HG03342 (cell line): ENCODE results near the gene MMP27.
"Not testable (repeated sequence)": the region's sequence is repeated elsewhere in the genome, so short reads cannot be mapped to it uniquely, and the experiment has no call there.

ENCODE experiments used
- ATAC-seq: cut with Tn5 transposase; IDR thresholded peaks from one replicate; pipeline ENCODE4 v1.9.1; 2021; ENCODE audit warnings: mild to moderate bottlenecking, moderate library complexity; ENCODE audit not compliant: unreplicated experiment

The MMP27 gene, protein sequence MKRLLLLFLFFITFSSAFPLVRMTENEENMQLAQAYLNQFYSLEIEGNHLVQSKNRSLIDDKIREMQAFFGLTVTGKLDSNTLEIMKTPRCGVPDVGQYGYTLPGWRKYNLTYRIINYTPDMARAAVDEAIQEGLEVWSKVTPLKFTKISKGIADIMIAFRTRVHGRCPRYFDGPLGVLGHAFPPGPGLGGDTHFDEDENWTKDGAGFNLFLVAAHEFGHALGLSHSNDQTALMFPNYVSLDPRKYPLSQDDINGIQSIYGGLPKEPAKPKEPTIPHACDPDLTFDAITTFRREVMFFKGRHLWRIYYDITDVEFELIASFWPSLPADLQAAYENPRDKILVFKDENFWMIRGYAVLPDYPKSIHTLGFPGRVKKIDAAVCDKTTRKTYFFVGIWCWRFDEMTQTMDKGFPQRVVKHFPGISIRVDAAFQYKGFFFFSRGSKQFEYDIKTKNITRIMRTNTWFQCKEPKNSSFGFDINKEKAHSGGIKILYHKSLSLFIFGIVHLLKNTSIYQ

DNA sequence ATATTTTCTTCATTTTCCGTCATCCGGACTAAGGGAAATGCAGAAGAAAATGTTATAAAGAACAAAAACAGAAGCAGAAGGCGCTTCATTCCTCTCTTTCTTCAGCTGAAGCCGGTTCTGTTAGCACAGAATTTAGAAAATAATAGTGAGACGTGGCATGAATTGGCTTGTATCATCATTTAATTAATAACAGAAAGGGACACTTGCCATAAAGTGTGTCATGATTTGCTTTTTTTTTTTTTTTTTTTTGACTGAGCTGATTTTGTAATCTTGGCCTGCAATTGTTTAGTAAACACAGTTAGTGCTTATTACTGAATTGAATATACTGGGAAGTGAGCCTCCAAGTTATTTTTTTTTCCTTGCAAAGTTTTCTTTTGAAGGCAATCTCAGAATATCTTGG is at the start of gene MMP27:
Gene MMP27 (minus strand): TSS at position 144 of the 400 bp plus-strand sequence. CDS start 55 bp downstream, at position 89.
- ATAC-seq, result no peak

DNA sequence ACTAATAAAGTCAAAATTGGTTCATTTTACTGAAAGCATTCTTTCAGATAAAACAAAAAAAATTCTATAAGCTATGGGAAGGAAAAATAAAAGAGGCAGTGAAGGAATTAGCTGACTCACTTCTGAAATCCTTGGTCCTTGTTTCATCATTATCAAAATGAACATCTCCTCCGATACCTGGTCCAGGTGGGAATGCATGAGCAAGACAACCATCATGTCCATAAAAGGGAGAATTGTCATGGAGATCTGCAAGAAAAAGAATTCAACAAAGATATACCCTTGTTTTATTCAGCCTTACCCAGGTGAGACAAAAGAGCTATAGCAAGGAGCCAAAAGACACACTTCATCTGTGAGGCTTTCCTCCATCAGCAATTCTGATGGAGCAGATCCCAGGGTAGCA is 47.7 kb upstream of the MMP27 start:
- ATAC-seq, result no peak

DNA sequence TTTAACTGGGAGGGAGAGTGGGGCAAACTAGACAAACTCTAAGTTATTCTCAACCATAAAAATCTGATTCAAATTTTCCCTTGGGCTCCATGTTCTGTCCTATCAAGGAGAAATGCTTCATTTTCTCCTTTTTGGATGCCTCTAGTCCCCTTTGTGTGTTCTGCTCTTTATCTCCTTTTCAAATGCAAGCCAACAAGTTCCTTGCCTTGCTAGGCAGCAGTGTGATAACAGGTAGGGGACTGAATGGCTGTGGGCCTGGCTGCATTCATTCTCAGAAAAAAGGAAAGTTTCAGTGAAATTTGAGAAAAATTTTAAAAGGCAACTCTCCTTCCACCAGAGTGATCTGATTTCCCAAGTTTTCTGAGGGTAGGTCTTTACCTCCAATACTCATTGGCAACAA is 46.1 kb upstream of the MMP27 start:
- ATAC-seq, result no peak

DNA sequence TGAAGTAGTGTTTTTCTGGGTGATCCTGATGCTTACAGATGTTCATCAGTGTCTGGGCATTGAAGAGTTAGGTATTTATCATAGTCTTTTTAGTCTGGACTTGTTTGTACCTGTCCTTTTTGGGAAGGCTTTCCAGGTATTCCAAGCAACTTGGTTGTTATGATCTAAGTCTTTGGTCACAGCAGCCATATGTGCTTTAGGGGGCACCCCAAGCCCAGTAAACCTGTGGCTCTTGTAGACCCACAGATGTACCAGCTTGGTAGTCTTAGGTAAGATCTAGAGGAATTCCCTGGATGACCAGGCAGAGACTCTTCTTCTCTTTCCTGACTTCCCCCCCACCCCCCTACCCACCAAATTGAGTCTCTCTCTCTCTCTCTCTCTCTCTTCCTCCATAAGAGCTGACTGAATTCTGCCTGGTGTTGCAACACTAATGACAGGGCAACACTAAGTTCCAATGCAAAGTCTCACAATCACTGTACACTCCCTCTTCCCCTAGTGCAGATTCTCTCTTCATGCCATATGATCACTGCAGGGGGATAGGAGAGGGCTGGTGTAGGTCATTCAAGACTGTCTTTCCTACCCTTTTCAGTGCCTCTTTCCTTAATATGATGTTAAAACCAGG is 43.6 kb upstream of the MMP27 start:
- no peak for ATAC-seq

DNA sequence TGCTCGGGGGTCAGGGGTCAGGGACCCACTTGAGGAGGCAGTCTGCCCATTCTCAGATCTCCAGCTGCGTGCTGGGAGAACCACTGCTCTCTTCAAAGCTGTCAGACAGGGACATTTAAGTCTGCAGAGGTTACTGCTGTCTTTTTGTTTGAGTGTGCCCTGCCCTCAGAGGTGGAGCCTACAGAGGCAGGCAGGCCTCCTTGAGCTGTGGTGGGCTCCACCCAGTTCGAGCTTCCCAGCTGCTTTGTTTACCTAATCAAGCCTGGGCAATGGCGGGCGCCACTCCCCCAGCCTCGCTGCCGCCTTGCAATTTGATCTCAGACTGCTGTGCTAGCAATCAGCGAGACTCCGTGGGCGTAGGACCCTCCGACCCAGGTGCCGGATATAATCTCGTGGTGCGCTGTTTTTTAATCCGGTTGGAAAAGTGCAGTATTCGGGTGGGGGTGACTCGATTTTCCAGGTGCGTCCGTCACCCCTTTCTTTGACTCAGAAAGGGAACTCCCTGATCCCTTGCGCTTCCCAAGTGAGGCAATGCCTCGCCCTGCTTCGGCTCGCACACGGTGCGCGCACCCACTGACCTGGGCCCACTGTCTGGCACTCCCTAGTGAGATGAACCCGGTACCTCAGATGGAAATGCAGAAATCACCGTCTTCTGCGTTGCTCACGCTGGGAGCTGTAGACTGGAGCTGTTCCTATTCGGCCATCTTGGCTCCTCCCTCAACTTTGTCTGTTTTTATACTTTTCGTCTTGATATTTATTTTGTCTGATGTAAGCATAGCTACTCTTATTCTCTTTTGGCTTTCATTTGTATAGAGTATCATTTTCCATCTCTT is 41.4 kb upstream of the MMP27 start:
- ATAC-seq, result not testable (repeated sequence)

DNA sequence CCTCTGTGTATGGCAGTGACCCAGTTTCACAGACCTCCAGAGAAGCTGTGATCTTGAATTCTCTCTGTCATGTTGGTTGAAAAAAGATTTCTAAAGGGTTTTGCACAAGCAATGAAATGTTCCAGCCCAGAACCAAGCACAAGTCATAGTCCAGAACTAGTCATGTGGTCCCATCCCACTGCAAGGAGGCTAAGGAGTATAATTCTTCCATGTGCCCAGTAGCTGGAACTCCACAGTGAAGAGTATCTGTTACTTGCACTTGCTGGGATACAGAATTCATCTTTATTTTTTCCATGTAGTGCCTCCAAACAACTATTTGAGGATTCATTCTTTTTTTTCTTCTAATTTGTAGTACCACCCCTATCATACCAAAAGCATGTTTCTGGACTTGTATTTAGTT is 29.1 kb upstream of the MMP27 start:
- ATAC-seq, result no peak

DNA sequence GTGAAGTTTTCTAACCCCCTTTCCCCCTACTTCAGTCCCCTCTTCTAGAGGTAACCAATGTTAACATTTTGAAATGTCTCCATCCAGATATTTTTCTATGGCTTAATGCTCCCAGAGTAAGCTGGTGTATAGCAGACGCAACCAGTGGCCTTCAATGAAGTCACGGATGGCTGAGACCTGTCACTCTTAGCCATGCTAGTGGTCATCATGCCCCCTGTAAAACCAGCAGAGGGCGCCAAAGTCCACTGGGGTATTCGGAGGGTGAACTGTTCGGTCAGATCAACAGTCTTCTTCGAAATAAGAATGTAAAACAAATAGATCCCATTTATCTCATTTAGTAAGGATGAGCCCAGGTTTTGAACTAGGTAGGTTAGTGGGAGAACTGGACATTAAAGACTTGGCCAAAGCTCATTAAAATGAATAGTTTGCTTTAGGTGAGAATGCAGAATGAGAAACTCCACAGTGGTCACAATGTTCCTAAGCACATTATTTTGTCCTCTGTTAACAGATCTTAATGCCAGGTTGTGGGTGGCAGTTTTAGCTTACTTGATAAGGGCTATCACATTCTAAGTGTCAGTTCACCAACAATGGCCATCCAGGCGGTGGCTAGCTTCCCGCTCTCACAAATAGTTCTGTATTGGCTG is 27.8 kb upstream of the MMP27 start:
- ATAC-seq, result peak; percentile 93

DNA sequence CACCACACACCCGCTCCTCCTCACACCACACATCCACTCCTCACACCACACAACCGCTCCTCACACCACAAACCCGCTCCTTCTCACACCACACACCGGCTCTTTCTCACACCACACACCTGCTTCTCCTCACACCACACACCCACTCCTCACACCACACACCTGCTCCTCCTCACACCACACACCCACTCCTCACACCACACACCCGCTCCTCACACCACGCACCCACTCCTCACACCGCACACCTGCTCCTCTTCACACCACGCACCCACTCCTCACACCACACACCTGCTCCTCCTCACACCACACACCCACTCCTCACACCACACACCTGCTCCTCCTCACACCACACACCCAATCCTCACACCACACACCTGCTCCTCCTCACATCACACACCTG is 25.4 kb upstream of the MMP27 start:
- not testable (repeated sequence) for ATAC-seq

DNA sequence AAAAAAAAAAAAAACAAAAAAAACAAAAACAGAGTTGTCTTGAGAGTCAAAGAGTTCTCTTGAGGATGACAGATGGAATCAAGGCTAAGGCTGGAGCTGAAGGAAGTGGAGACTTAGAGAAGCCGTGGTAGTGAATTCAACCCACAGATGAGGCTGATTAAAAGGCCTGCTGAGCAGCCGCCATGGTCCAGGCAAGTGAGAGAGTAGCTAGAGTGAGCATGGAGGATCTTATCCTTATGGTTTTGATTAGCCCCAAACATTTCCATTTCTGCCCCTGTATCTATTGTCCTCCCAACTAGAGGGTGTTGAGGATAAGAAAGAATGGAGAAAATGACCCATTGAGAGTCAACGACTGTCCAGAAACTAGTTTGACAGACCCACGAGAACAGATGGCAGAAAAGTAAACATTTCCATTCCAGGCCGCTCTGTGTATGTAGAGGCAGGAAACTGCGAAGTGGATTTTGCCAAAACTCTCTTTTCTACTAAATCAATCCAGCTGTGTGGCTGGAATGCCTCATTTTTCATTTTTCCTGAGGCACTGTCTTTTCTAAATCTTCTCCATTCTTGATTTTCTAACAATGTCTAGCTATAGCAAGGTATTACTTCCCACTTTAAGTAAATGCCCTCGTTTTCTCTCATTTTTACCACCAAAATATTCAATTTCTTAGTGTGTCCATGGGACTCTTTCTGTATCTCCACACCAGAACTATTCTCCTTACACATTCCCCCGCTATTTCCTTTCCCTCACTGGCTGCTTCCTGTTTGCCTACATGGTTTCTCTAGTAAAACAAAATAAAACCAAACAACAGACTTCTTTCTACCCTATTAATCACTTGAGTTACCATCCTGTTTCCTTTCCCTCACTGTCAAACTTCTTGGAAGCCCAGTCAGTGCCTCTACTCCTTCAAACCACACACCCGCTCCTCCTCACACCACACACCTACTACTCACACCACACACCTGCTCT is 24.6 kb upstream of the MMP27 start:
- no peak for ATAC-seq

DNA sequence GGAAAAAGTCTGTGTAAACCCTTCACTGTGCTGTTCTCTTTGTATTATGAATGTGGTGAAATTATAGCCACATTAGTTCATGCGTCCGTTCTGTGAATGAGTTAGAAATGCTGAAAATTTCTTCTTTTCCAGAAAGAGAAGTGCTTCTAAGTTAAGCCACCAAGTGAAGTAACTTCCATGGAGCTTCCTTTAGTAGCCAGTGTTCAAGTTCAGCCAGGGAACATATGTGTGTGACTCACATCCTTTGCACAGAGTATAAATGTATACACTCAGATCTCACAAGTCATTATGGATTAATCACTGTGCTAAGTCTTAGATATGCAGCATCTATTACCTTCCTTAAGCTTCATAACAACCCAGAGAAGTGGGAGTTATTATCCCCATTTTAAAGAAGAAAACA is 22.3 kb upstream of the MMP27 start:
- no peak for ATAC-seq

DNA sequence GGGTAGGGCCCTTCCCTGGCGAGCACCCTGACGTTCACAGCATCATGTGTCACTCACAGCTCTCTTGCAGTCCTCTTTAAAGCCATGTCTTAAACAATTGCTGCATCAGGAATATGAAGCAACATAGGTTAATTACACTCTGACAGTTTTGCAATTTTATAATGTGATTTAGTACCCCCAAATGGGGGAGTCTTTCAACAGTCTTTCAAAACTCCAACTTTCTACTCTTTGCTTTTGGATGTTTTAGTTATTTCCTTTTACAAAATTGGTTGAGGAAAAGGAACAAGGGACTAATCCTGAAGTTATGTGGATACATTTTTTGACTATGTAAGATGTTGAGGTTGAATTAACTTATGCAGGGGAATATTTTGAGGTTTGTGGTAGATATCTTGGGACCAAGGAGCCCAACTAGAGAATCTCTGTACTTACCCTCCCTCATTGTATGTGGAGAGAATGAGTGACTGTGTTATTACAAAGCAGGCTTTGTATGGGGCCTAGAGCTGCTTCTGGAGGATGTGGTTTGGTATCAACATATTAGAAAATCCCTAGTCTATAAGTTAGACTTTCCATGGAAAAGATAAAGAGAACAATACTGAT is 19.4 kb upstream of the MMP27 start, which contains the start of gene MMP8:
Gene MMP8 (minus strand): TSS at position 51 of the 597 bp plus-strand sequence. CDS start 99 bp downstream, outside the sequence.
- no peak for ATAC-seq

DNA sequence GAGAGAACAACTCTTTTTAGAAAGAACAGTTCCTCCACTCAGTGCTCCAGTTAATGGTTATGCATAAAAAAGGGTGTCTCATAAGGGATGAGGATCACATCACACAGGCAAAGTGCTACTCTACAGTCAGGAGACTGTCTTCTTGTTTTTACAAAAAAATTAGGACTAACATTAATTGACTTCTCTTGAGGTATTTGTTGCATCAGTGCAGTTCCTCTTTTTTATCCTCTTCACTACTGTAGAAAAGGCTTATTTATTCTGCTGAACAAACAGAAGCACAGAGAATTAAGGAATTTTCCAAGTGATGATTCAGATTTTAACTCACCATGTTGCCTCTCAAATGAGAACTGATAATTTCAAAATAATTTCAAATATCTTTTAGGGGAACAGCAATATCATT is 17.3 kb upstream of the MMP27 start:
- ATAC-seq, result no peak

DNA sequence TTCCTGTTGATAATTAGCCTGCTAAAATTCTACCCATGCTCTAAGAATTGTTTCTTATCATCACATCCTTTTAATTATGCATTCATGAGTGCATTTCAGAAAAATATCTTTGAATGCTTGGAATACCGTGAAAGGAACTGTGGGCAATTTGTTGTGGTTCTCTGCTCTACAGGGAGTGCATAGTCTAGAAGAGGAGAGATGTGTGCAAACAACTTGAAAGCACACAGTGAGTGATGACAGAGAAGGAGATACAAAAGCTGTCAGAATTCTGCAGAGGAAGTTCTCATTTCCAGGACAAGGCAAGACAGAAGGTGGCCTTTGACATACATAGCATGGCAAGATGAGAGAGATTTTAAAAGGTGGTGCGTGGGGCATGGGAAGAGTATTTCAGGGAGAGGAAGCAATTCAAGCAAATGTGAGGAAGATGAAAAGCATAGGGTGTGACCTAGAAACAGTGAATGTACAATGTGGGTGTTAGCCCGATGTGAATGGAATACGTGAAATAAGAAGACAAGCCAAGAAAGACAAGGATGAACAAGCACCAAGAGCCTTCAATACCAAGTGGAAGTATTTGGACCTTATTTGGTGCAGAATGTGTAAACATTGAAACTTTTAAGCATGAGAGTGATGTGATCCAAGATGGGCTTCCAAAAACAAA is 14.2 kb upstream of the MMP27 start:
- ATAC-seq, result no peak

DNA sequence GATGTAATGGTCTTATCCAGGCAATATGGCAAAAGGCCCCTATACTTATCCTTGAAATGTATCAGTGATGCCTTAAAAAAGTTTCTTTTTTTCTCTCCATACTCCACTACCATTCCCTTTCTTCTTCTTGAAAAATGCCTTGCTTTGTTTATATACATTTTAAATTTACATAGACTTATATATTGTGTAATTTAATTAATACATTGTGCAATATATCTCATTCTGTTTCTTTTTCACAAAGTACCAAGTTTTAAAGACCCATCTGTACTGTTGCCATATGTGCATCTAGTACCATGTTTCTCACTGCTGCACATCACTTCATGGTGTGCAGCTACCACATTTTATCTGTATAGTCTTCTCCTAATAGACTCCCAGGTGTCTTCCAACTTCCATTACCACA is 11.7 kb upstream of the MMP27 start:
- ATAC-seq, result no peak

DNA sequence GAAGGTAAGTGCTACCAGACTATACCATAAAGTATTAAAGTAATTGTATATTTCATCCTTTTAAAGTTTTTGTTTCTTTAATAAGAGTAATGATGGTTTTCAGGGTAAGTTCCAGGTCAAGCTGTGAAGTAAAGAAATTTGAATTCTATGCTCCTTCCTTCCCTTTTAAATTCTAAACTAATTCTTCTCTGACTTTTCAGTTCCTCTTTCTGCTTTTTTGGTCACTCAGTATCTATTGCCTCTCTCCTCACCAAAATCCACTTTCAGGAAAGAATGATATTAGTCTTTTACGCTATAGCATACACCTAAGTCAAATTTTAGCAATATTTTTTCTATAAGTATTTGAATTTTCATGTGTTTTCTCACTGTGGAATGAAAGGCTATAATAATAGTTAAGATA is 11.0 kb upstream of the MMP27 start:
- peak; percentile 68 for ATAC-seq

DNA sequence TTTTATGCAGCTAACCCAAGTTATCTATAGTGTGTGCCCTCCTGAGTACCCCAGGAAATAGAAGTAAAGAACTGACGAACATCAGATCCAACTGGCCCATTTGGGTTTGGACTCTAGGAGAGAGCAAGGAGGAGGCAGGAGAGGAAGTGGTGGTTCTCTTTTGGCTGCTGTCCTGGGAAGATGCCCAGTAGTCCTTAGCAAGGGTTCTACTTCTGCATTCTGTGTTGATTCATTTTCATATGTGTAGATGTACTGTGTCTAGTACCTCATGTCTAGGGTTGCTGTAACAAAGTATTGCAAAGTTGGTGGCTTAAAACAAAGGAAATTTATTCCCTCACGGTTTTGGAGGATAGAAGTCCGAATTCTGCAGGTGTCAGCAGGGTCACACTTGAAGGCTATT is 6.6 kb upstream of the MMP27 start:
- no peak for ATAC-seq

DNA sequence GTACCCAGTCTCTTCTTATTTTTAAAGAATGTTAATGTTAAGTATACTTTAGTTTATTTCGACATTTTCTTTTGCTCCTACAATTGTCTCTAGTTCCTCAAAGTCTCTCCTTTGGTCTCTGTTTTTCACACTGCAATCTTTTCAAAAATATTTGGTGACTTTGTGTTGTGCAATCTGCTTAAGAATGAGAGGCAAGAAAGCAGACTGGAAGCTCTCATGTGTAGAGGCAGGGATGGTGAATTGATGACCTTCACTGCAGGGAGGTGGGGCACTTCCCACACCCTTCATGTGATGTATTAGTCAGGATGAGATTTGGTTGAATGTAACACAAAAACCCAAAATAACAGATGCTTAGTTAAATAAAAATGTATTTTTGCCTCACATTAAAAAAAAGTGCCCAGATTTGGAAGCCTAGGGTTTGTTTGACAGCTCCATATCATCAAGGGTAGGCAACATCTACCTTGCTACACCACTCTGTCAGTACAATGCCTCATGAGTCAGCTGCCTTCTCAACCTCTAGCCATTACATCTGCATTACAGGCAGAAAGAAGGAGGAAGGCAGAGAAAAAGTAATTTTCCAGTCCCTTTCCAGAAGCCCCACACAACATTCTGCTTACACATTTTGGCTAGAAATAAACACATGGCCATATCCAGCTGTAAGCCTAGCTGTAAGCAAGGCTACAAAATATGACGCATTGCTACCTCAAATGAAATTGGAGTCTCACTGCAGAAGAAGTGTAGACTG is 3.8 kb upstream of the MMP27 start:
- ATAC-seq, result no peak

DNA sequence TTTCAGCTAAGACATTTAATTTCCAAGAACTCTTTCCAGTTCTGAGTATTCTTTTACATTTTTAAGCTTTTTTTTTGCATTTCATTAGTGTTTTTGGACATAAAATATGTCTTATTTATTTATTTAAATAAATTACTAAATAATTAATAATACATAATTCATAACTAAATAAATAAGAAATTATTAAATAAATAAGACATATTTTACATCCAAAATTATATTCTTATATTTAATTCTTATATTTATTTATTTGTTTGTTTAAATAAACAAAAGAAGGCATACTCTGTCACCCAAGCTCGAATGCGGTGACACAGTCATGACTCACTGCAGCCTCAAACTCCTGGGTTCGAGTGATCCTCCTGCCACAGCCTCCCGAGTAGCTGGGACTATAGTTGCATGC is 3.1 kb upstream of the MMP27 start:
- no peak for ATAC-seq
